GM10248 (cell line): ENCODE data around the gene PCNX1.

Experiments used
- CTCF ChIA-PET: fragments of 300-600 bp; sonication (Branson Sonifier 250); formaldehyde crosslinking; extraction: SDS; loops from one replicate; lab custom pipeline; 2021; ENCODE audit warnings: antibody characterized with exemption; lab: Yijun Ruan, JAX
- POLR2A ChIA-PET: fragments of 350-650 bp; sonication (Branson Sonifier 250); formaldehyde crosslinking; extraction: SDS; loops from one replicate; lab custom pipeline; 2020; ENCODE audit warnings: antibody characterized with exemption; lab: Yijun Ruan, JAX
- DNase-seq: peaks from one replicate; pipeline ENCODE4 v3.0.0; 2012; ENCODE audit errors: extremely low spot score
- TF ChIP-seq, protein P1 (sequence below): IDR thresholded peaks from 2 replicates; pipeline ENCODE4 v1.5.1; 2012; ENCODE audit warnings: mild to moderate bottlenecking, low read depth; ENCODE audit errors: extremely low read depth, missing control alignments, control extremely low read depth

PCNX1 gene

DNA sequence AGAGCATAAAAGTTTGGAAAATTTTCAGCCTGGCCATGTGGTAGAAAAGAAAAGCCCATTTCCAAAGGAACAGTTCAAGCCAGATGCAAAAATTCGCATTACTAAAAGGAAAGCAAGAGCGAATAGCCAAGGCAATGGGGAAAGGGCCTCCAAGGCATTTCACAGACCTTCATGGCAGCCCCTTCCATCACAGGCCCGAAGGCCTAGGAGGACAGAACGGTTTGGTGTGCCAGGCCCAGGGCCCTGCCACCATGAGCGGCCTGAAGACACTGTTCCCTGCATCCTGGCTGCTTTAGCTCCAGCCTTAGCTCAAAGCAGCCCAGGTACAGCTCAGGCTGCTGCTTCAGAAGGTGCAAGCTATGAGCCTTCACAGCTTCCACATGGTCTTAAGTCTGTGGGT lies 243.5 kb downstream of the PCNX1 start:
- TF ChIP-seq, protein P1, sequence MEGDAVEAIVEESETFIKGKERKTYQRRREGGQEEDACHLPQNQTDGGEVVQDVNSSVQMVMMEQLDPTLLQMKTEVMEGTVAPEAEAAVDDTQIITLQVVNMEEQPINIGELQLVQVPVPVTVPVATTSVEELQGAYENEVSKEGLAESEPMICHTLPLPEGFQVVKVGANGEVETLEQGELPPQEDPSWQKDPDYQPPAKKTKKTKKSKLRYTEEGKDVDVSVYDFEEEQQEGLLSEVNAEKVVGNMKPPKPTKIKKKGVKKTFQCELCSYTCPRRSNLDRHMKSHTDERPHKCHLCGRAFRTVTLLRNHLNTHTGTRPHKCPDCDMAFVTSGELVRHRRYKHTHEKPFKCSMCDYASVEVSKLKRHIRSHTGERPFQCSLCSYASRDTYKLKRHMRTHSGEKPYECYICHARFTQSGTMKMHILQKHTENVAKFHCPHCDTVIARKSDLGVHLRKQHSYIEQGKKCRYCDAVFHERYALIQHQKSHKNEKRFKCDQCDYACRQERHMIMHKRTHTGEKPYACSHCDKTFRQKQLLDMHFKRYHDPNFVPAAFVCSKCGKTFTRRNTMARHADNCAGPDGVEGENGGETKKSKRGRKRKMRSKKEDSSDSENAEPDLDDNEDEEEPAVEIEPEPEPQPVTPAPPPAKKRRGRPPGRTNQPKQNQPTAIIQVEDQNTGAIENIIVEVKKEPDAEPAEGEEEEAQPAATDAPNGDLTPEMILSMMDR, result no peak
- ChIA-PET POLR2A (no interaction called here), CTCF (interaction anchor here (4.3 to 5.2 kb wide), 2 partner anchors 9 to 13 kb away, joined by 21 to 26 read pairs; no protein-coding TSS in a partner anchor)
- no peak for DNase-seq

DNA sequence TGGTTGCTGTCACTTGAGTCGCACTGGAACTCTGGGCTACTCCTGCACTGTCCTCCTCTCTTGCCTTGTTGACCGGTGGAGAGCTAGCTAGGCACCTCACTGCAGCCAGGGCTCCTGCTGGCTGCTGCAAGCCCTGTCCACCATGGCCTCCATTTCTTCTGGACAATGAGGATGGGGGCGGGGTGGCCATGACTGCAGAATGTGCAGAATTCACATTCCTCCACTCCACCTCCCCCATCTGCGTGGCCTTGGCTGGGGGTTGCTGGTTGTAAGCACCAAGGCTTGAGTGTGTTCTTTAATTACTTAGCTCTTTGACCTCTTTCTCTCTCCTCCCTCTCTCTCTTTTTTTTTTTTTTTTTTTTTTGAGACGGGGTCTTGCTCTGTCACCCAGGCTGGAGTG lies 248.5 kb downstream of the PCNX1 start:
- TF ChIP-seq, protein P1, result no peak
- ChIA-PET CTCF (no interaction called here), POLR2A (no interaction called here)
- DNase-seq, result no peak

DNA sequence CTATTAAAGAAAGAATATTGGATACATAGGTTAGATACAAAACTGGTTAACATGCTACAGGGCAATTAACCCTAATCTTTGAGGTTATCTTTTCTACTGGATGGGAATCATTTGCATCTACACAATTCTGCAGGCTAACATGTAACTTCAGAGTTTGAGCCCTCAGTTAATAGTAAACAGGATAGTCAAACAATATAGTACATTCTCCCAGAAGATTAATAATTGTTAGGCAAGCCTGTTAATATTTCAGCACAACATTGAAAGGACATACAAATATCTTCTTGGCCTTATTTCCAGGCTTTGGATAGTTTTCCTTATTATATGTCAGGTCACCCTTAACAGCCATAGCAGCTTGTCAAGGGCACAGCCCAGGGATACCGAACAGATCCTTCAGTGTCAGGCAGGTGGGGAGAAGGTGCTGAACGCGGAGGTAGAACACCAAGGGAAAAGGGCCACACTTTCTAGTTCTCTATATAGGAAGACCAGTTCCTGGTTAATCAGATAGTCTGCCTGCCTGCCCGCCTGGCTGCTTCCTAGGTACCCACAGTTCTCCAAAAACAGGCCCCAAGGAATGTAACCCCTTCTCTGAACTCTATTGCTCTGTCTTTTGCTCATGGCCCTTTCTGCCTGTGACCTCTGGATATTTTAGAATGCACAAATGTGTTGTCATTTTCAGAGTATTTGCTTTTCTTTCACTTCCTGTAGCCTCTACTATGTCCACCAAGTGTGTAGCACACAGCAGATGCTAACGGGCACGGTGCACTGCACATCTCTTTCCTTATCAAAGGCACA lies 256.0 kb downstream of the PCNX1 start:
- DNase-seq, result no peak
- POLR2A ChIA-PET, result no interaction called here
- TF ChIP-seq, protein P1, result no peak
- CTCF ChIA-PET, result interaction anchor here (1.5 kb wide), 1 partner anchor 21 kb away, joined by 4 read pairs; no protein-coding TSS in a partner anchor

DNA sequence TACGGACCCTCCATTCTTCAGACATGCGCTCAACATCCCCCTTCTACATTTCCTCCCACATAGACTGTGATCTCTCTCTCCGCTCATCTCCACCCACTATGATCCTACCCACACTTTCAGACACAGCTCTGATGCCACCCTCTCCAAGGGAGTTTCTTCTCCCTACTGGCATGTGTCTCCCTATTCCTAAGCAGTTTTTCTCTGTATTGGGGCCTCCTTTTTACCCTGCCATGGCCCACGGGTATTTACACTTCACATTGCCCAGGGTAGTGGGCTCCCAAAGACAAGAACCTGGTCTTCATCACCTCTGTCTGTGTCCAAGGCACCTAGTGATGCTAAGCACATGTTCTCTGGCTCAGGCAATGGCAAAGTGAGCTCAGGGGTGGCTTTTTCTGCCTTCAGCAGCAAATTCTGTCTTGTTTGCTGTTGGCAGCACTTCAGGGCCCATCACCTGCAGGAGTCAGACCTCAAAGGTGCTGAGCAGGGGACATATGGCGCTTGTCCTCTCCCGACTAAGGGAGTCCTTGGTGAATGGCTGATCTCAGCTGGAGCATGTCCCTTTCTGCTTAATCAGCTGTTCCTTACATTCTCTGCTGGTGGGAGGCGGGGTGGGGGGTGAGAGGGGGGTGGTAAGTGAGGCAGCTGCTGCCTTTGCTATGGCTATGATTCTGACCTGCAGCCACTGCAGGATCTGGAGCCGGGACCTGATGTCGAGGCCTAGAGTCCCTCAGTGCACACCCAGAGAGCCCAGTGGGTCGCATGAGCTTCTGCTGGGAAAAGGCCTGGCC lies 256.8 kb downstream of the PCNX1 start:
- POLR2A ChIA-PET, result no interaction called here
- DNase-seq, result no peak
- CTCF ChIA-PET, result interaction anchor here (0.7 to 1.6 kb wide), 5 partner anchors 9 to 691 kb away, joined by 3 to 8 read pairs (median 4); no protein-coding TSS in a partner anchor
- TF ChIP-seq, protein P1, result no peak
